ENCODE results near the gene OTUB1. TPM values are rescaled to one million over a fixed set of nuclear protein-coding genes. Genes with fewer than 3 reads are reported as not detected.

The OTUB1 gene
- polyA plus RNA-seq, 1 donor = 45.5 TPM

DNA sequence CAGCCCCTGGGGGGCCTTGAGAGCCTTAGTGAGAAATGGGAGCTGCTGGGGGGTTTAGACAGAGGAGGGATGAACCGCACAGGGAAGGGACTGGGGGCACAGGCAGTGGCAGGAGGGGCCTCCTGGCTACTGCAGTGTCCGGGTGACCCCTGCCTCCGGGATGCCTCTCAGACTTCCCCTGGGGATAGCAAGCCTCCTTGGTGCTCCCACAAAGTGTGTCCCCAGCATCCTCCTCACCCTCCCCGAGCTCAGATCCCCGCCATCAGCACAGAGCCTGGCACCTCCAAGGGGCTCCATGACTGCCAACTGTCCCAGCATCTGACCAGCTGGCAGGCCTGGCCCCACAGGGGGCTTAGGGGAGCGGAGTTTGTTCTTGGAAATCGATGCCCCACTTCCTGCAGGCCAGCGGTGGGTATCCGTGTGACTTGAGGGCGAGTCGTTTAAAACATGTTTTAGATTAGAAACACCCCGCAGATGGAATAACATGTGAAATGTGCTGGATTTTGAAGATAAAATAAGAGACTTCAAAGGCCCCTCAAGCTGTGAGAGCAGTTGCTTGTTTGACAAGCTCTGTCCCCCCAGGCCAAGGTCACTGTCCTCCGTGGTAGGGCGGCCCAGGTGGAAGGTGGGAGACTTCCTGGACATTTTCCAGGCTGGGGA lies 36.0 kb downstream of the OTUB1 start:
- DNase-seq (ENCODE audit: low read depth) = no peak

DNA sequence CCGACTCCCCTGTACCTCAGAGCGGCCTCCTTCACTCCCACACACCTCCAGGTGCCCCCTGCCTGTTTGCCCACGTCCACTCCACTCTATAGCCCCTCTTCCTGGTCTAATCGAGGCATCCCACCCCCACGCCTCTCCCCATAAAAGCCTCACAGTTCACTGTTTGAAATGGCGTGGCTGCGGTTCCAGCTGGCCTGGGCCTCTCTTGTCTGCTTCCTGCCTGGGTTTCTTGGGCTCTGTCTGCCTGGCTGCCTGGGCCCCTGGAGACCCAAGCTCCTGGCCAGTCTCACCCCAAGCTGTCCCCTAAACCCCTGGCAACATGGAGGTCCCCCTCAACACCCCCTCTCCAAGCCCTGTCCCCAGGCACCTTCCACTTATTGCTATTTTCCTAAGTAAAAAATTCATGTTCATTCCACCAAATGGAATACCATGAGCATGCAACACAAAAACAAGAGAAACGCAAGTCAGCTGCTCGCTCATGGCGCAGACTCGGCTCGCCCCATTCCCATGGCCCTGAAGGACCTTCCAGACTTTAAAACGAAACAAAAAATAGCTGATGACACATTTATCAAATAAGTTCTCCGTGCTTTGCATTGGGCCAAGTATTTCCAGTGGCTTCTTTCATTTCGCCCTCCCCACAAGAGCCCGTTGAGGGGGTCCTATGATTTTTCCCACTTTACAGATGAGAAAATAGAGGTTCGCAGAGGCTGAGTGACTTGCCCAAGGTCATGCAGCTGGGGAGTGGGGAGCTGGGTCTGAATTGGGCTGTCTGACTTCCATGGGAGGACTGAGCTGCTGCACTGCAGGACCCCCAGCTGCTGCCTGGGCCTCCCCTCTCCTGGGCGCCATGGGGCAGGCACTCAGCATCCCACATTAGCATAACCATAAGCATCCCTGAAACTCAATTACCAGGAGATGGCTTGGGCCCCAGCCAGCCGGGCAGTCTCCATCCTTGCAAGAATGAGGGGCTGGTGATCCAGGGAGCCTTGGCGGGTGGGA lies 37.8 kb downstream of the OTUB1 start:
- DNase-seq (ENCODE audit: low read depth) = no peak

DNA sequence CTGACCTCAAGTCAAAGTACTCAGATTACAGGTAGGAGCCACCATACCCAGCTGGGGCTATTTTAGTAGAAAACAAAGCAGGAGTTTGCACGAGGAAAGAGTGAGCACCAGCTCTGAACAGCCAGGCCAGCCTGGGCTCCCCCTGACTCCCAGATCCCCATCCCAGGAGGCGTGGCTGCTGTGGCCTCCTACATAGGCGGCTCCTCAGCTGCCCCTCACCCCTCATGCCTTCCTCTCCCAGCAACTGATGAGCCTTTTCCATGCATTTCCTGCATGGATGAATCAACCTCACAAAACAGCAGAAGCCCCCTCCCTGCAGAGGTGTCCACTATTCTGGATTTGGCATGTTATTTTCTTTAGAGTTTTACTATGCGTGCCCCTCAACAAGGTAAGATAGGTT lies 39.0 kb downstream of the OTUB1 start:
- DNase-seq (ENCODE audit: low read depth) = no peak

- DNase-seq (ENCODE audit: low read depth) = no peak
Measured at GRCh38 chr11:64026575-64027205, 40.5 kb downstream of the OTUB1 start.

DNA sequence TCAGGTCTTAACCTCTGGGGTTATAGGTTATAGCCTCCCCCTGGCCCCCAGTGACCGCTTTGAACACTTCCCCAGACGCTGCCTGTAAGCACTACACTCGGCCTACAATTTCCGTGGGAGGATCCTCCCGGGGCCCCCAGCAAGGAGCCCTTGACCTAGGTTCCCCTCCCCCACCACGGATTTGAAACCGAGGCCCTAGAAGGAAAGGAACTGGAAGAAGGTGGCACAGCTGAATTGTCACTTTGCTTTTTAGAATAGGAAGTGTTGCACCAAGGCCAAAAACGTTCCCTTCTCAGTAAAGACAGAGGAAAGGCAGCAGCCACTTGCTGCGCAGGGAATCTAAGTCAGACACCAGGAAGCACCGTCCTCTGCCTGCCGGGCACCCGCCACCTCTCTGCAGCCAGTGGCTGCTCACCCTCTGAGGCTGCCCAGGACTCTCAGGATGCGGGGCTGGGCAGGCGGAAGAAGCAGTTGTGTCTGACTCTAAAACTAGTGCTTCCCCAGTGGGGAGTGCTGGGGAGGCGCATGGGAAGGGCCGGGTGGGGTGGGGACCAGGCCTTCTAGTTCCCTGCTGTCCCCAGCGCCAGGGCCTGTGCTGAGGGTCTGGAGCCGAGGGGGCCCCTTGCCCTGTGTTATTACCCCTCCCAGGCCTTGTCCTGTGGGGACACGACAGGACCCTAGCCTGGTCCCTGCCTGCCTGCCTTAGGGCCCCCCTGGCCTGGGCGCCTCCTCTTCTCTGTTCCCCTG lies 41.6 kb downstream of the OTUB1 start:
- DNase-seq (ENCODE audit: low read depth) = no peak

DNA sequence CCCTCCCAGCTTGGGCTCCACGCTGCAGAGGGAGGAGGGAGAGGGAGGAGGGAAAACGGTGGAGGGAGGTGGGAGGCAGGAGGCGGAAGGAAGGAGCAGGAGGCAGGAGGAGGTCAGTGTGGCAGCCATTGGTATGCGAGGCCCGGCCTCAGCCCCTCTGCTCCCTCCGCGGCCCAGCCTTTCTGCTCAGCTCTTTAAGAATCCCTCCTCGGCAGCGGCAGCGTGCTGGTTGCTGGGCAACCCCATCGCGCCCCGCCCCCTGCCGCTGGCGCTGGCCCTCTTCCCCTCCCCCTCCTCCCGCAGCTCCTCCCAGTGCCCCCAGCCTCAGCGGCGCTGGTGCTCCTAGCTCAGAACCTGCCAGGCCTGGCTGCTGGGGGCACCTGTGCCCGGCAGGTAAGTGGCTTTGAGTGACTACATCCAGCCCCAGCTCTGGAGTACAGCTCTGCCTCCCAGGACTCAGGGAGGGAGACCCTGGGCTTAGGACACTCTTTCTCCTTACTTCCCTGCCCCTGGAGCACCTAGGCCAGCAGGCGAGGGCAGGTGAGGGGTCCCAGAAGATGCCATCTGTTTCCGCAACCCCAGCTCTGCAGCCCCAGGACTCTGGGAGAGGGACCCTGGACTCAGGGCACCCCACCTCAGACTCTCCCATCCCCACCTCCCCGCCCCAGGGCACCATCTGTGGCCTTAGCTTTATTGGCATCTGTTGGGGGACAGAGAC lies 42.3 kb downstream of the OTUB1 start:
- no peak for DNase-seq (ENCODE audit: low read depth)

DNA sequence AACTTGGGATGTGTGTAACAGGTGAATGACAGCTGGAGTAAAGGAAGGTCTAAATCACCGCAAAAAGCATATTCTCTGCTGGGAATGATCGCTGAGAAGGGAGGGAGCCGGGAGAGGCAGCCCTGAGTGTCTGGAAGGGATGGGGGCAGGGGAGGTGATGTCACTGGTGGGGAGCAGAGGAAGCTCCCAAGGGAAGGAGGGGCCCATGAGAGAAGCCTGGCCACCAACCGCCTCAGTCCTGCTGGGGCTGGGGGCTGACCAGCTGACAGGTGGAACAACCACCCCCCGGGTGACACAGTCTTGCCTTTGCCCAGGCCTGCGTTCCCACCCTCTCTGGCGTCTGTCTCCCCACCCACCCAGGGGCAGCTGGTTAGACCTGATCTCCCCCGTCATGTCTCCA lies 43.5 kb downstream of the OTUB1 start:
- no peak for DNase-seq (ENCODE audit: low read depth)

DNA sequence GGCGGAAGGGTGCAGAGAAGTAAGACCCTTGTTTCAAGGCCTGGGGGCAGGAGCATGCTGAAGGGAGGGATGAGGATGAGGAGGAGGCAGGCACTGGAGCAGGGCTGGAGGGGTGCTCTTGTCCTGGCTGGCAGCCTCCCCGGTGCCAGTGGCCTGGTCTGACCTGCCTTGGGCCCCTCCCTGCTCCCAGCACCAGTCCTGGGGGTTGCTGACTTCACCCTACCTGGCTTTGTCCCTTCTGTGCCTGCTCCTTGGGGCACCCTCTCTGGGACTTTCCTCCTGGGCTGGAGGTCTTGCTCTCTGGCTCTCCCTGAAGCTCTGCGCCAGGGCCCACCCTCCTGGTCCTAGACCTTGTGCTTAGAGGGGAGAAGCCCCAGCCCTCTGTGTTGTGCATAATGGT lies 44.8 kb downstream of the OTUB1 start:
- DNase-seq (ENCODE audit: low read depth) = no peak

GRCh38 chr11:64032050-64032449 lies 45.8 kb downstream of the OTUB1 start:
- DNase-seq (ENCODE audit: low read depth) = no peak

GRCh38 chr11:64034411-64034811 lies 48.2 kb downstream of the OTUB1 start:
- no peak for DNase-seq (ENCODE audit: low read depth)

DNA sequence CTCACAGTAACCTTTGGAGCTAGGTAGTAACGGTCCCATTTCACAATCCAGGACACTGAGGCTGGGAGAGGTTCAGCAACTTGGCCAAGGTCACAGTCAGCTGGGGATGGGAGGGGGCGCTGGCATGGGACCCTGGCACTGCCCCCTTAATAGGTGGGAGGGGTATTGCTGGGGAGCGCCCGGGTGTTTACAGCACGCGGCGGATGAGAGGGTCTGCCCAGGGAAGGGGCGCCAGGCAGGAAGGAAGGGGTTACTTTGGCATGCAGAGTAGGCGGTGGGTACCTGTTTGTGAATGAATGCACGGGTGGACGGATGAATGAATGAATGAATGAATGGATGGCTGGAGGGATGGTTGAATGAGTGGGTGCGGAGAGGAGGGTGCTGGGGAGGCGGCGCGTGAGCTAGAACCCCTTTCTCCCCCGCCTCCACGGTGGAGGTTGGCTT lies 48.9 kb downstream of the OTUB1 start:
- DNase-seq (ENCODE audit: low read depth) = no peak

GRCh38 chr11:64035576-64035975 lies 49.3 kb downstream of the OTUB1 start, which contains the start of gene FLRT1:
FLRT1 (plus strand) TSS chr11:64035931; CDS start chr11:64116268, 80,337 bp downstream.
- DNase-seq (ENCODE audit: low read depth) = no peak

DNA sequence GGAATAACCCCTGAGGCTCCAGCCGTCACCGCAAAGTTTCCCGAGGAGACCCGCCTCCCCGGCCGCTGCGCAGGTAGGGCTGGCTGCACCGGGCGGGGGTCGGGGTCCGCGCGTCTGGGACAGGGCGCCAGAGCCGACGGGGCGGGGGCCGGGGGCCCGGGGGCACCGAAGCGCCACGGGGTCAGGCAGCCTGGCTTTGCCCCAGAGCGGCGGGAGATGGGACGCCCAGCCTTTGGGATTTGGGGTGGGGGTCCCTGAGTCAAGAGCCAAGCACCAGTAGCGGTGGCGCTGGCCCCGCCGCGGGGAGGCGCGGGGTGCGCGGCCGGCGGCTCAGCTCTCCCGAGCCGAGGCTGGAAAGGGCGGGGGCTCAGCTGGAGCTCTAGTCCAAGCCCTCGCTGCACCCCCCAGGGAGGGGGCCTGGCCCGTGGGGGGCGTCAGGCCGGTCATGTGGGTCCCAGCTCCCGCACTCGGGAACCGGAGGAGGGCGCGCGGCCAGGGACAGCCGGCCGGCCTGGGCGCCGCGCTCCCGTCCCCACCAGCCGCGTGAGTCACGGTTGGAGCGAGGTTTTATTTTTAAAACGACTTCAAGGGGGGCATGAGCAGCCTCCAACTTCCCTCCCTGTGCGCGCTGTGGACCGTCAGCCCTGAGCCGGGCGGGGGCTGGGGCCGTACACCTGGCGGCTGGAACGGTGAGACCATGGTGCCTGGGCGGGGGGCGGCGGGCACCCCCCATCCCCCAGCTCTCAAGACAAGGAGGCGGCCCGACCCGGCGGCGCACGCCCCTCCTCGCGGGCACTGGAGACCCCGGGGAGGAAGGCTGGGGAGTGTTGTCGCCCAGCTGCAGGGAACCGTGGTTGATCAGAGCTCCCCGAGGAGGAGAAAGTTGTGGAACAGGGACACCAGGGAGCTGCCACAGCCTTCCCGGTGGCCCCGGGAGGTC lies 50.1 kb downstream of the OTUB1 start:
- DNase-seq (ENCODE audit: low read depth) = no peak

DNA sequence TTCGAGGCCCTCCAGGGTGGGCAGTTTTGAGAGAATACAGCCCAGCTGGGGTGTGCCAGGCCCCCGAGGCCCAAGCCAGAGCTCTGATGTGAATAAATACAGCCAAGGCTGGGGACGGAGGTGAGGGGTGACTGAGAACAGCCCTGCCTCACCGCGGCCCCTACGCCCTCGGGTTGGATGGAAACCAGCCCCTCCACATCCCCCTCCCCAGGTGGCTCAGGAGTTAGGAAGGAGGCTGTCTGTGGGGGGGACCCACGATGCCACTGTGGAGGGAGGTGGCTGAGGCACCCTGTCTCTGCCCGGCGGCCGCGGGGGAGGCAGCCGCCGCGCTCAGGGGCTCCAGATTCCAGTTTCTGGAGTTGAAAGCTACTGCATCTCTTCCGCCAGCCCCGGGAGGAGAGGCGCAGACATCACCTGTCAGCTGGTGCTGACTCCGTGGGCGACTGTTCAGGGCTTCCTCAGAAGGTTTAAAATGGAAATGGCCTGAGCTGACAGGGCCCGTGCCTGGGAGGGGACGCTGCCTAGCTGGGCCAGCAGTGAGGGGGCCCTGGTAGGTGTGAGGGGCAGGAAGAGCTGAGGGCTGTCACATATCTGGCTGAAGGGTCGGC lies 50.9 kb downstream of the OTUB1 start:
- no peak for DNase-seq (ENCODE audit: low read depth)

- no peak for DNase-seq (ENCODE audit: low read depth)
Measured at GRCh38 chr11:64038500-64038899, 52.3 kb downstream of the OTUB1 start.

GRCh38 chr11:64039012-64039665 lies 52.9 kb downstream of the OTUB1 start:
- no peak for DNase-seq (ENCODE audit: low read depth)

DNA sequence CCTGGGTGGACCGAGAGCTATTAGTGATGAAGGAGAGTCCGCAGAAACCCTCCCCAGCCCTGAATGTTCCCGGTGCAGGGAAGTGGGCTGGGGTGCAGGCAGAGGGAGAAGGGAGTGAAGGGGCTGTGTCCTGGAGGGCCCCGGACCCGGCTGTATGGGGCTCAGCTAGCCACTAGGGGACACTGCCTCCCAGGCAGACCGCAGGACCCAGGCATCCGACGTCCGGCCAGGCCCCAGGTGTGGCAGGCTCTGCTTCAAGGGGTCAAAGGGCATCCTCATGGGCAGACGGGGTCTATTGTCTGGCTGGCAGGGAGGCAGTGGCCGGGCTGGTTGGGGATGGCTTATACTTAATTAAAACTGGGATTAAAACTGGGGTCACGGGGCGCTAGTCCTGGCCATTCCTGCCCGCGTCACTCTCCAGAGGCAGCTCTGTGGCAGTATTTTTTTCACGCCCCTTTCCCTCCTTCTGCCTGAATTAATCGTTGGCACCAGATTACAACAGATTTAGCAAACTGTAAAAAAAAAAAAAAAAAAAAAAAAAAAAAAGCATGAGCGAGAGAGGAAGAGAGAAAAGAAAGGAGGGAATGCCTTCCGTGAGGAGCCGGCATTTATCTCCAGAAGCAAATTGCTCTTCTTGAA lies 54.6 kb downstream of the OTUB1 start:
- no peak for DNase-seq (ENCODE audit: low read depth)

GRCh38 chr11:64041846-64042245 lies 55.6 kb downstream of the OTUB1 start:
- no peak for DNase-seq (ENCODE audit: low read depth)

All from forelimb muscle (tissue), 1 donor.